NCI-H2081 (cell line): ENCODE measurements around the gene UBE2I.
"Not testable (repeated sequence)": the region's sequence is repeated elsewhere in the genome, so short reads cannot be mapped to it uniquely, and the experiment has no call there.

Experiments used
- DNase-seq, 2 experiments: peaks; one replicate each; lab custom pipeline; 2025; lab: John Stamatoyannopoulos, UW

UBE2I gene

DNA sequence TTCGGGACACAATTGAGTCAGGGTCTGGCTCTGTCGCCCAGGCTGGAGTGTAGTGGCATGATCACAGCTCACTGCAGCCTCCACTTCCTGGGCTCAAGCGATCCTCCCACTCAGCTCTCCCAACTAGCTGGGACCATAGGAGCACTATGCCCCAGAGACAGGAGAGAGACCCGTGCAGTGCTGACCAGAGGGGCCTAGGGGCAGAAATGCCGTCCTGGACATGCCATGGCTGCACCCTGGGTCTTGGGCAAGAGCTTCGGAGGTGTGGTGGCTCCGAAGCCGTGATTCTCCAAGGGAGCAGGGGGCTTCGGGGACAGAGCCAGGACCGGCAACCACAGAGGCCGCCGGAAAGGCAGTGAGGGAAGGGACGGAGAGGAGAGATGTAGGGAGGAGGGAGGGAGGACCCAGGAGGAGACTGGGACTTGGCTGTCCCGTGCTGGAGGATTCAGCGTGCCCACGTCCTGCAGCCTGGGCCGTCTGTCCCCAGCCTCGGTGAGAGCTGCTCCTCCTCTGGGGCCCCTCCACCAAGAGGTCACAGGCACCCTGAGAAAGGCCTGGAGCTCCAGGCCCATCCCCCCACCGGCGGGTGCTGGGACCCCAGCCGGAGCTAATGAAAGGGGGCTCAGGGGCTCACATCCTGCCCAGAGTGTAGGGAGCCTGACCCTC lies 31.7 kb upstream of the UBE2I start:
- DNase-seq: no peak

DNA sequence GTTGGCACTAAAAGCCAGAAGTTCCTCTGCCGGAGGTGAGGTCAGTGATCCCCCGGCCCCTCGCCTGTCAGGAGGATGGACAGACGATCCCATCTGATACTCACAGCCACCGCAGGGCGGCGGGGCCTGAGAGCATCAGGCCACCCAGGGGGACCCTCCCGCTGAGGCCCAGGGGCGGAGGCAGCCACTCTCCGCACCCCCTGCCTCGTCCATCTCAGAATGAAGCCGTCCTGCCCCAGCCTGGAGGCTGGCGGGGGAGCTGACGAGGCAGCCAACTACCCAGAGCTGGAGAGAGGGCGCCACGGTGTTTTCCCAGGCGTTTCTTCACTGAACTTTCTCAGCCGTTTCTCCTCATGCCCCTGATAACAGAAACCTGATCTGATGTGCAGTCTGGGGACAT lies 31.0 kb upstream of the UBE2I start:
- no peak for DNase-seq

- no peak for DNase-seq
These were observed 30.1 kb upstream of the UBE2I start for GRCh38 chr16:1279081-1279944.

- DNase-seq: no peak
These were observed 29.4 kb upstream of the UBE2I start for GRCh38 chr16:1279945-1280589.

DNA sequence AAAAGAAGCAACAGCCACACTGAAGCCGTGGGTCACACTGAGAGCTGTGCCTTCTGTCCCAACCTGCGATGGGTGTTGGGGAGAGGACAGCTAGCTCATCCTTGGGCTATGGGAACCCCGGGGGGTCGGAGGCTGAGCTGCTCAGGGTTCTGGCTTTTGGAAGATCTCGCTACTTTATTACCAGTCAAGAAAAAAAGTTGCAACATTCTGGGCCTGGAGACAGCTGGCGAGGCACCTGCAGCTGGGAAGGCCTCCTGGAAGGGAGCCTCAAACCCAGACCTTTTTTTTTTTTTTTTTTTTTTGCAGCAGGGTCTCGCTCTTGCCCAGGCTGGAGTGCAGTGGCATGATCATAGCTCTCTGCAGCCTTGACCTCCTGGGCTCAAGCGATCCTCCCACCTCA lies 28.7 kb upstream of the UBE2I start:
- DNase-seq: no peak

GRCh38 chr16:1281517-1281916 lies 27.9 kb upstream of the UBE2I start:
- no peak for DNase-seq

DNA sequence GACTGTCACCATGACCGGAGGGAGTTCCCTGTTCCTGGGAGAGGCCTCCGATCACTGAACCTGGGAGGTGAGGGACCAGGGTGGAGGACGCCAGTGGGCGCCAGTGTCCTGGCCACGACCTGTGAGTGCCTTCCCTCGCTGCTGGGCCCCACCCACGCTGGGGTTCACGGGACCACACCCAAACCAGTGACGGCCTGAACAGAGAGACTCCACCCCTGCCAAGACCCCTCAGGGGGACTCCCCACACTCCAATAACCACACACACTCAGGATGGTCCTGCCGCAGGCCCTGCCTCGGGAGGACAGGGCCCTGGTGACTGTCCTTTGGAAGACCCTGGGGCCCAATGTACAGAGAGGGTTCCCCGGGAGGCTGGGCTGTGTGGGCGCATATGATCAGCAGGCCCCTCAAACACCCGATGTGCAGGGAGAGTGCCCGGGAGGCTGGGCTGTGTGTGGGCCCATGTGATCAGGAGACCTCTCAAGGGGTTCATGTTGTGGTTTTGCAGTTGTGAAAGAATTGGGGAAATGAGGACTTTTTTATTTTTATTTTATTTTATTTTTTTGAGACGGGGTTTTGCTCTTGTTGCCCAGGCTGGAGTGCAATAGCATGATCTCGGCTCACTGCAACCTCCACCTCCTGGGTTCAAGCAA lies 27.0 kb upstream of the UBE2I start:
- DNase-seq: no peak

GRCh38 chr16:1283296-1283695 lies 26.1 kb upstream of the UBE2I start:
- no peak for DNase-seq

DNA sequence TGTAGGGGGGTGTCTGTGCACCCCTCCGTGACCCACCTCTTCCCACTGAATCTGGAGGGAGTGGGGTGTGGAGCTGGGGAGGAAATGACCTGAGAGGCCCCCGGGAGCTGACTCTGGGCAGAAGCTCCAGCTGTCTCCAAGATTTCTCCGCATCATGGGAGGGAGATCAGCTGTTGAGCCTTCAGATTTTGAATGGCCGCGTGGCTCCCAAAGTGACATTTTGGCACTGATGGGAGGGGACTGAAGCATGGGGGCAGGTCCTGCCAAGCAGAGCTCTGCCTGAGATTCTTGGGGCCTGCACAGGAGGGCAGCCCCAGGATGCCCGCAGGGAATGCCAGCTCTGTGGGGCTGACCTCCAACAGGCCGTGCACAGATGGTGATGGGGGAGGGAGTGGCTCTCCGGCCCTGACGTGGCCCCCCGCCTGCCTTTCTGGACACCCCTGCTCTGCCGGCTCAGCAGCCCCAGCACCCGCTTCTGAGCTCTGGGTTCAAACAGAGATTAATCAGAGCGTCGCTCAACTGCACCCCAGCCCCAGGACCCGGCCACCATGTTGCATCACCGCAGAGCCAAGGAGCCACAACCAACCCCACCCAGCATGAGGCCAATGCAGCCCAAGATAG lies 25.3 kb upstream of the UBE2I start:
- DNase-seq: no peak

DNA sequence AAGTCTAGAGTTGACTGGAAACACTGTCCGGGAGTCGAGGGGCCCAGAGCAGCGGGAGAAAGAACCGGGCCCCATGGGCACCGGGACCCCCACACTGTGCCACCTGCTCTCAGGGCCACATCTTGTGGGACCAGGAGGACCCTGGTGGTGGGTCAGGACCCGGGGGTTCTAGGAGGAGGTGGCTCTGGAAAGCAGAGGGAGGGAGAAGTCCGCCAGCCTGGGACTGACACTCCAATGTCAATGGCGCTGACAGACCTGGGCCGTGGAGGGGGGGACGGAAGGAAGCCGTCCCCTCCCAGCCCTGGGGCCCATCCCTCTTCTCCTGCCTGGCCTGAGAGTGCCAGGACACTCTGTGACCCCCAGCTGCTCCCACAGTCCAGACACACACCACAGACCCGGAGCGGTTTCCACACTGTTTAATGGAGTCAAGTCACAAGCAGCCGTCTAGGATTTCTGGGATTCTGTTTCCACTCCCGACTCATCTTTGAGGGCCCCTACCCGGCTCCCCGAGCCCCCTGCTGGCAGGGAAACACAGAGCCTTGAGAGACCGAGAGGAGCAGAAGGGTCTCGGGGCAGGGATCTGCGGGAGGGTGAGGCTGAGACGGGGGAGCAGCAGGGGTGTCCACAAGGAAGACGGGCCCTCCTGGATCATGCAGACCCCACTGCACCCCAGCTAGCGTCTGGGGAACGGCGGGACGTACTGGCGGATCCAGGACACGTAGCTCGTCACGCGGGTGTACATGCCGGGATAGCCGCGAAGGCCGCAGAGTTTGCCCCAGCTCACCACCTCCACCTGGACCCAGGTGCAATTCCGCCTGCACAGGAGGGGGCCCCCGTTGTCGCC lies 23.5 kb upstream of the UBE2I start:
- DNase-seq: no peak

GRCh38 chr16:1286513-1287094 lies 22.8 kb upstream of the UBE2I start:
- no peak for DNase-seq

GRCh38 chr16:1287982-1288670 lies 21.3 kb upstream of the UBE2I start:
- DNase-seq: no peak

- DNase-seq: peak; percentile 27 to 59
These were observed 20.5 kb upstream of the UBE2I start for GRCh38 chr16:1288813-1289476.

GRCh38 chr16:1289477-1289866 lies 20.0 kb upstream of the UBE2I start:
- no peak for DNase-seq

- no peak for DNase-seq
These were observed 19.4 kb upstream of the UBE2I start for GRCh38 chr16:1290063-1290501.

DNA sequence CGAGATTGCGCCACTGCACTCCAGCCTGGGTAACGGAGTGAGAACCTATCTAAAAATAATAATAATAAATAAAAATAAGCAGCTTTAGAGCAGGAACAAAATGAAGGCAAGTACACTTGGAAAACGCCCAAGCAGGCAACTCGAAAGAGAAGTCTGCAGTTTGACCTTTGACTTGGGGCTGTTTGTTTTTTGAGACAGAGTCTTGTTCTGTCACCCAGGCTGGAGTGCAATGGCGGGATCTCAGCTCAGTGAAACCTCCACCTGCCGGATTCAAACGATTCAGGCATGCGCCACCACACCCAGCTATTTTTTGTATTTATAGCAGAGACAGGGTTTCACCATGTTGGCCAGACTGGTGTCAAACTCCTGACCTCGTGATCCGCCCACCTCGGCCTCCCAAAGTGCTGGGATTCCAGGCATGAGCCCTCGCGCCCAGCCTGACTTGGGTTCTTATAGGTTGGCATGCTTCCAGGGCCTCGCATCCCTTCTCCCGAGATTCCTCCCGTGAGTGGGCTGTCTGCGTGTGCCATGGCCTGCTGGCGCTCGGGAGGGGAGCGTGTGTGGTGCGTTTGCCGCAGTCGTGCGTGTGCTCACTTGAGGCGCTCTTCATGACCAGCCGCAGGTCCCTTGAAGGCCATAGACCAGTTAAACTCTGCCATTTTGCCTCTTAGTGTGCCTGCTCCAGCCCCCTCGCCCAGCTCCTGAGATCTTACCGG lies 18.4 kb upstream of the UBE2I start:
- DNase-seq: peak in 1 of 2 experiments; percentile 28

DNA sequence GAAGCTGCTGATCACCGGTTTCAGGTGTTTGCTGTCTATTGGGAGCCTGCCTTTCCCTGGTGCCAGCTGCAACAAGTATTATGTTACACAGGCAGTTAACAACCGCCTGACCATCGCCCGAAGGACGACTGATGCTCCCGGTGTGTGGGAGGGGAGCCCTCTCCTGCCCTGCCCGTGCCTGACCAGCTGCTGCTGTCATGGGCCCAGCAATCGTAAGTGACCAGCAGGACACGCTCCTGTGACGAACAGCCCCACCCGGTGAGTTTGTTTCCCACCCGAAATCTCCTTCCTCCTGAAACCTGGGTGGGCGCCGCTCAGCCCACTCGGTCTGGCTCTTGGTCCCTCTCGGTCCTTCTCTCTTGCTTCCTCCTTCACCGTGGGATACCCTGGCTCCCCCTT lies 17.9 kb upstream of the UBE2I start:
- peak; percentile 60 to 78 for DNase-seq

- DNase-seq: not testable (repeated sequence)
These were observed 17.2 kb upstream of the UBE2I start for GRCh38 chr16:1292208-1292607.

DNA sequence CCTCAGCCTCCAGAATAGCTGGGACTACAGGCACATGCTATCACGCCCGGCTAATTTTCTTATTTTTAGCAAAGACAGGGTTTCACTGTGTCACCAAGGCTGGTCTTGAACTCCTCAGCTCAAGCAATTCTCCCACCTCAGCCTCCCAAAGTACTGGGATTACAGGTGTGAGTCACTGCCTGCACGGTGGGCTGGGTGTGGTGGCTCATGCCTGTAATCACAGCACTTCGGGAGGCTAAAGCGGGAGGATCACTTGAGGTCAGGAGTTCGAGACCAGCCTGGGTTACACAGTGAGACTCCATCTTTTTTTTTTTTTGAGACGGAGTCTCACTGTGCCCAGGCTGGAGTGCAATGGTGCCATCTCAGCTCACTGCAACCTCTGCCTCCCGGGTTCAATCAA lies 16.6 kb upstream of the UBE2I start:
- DNase-seq: not testable (repeated sequence)
